ENCODE measurements around the gene PSME1.

- TF ChIP-seq, protein P1, sequence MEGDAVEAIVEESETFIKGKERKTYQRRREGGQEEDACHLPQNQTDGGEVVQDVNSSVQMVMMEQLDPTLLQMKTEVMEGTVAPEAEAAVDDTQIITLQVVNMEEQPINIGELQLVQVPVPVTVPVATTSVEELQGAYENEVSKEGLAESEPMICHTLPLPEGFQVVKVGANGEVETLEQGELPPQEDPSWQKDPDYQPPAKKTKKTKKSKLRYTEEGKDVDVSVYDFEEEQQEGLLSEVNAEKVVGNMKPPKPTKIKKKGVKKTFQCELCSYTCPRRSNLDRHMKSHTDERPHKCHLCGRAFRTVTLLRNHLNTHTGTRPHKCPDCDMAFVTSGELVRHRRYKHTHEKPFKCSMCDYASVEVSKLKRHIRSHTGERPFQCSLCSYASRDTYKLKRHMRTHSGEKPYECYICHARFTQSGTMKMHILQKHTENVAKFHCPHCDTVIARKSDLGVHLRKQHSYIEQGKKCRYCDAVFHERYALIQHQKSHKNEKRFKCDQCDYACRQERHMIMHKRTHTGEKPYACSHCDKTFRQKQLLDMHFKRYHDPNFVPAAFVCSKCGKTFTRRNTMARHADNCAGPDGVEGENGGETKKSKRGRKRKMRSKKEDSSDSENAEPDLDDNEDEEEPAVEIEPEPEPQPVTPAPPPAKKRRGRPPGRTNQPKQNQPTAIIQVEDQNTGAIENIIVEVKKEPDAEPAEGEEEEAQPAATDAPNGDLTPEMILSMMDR (IDR thresholded peaks at IDR 0.05; ENCODE audit: insufficient read depth, low read length, poor library complexity, severe bottlenecking) = no peak
- no peak for TF ChIP-seq EZH2phosphoT487 (conservative IDR thresholded peaks at IDR 0.05; ENCODE audit: low read length)
Measured at GRCh38 chr14:24135834-24136683, at the start of gene PSME1.

Data from SU-DHL-6 (cell line).